Lower leg skin (tissue), 3 donors: ENCODE results near the gene PAIP2.
"Not testable (repeated sequence)": the region's sequence is repeated elsewhere in the genome, so short reads cannot be mapped to it uniquely, and the experiment has no call there.

ENCODE experiments used
- POLR2A ChIP-seq, 2 donors: fragments of 450-650 bp; IDR thresholded peaks; one replicate each; pipeline ENCODE4 v1.6.1; 2016 to 2017; ENCODE audit warnings: antibody characterized with exemption in 2 of 2, mild to moderate bottlenecking in 1 of 2, moderate library complexity in 1 of 2
- TF ChIP-seq, protein P1 (sequence below), 3 donors: fragments of 450-650 bp; IDR thresholded peaks; one replicate each; pipeline ENCODE4 v1.5.1; 2016; ENCODE audit warnings: antibody characterized with exemption in 3 of 3, mild to moderate bottlenecking in 3 of 3, moderate library complexity in 2 of 3

DNA sequence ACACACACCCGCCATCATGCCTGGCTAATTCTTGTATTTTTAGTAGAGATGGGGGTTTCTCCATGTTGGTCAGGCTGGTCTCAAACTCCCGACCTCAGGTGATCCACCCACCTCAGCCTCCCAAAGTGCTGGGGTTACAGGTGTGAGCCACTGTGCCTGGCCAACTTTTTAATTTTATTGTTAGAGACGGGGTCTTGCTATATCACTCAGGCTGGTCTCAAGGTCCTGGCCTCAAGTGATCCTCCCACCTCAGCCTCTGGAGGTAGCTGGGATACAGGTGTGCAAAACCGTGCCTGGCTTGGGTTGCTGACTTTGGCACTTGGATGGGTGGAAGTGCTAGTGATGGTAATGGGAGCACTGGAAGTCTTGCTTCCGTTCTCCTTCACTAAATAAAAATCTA lies 67.5 kb downstream of the PAIP2 start:
- TF ChIP-seq, protein P1, sequence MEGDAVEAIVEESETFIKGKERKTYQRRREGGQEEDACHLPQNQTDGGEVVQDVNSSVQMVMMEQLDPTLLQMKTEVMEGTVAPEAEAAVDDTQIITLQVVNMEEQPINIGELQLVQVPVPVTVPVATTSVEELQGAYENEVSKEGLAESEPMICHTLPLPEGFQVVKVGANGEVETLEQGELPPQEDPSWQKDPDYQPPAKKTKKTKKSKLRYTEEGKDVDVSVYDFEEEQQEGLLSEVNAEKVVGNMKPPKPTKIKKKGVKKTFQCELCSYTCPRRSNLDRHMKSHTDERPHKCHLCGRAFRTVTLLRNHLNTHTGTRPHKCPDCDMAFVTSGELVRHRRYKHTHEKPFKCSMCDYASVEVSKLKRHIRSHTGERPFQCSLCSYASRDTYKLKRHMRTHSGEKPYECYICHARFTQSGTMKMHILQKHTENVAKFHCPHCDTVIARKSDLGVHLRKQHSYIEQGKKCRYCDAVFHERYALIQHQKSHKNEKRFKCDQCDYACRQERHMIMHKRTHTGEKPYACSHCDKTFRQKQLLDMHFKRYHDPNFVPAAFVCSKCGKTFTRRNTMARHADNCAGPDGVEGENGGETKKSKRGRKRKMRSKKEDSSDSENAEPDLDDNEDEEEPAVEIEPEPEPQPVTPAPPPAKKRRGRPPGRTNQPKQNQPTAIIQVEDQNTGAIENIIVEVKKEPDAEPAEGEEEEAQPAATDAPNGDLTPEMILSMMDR (IDR thresholded peaks at IDR 0.05) = not testable (repeated sequence)
- not testable (repeated sequence) for TF ChIP-seq POLR2A (IDR thresholded peaks at IDR 0.05)
